Measurements from ENCODE around the gene SYNPO2.

DNA sequence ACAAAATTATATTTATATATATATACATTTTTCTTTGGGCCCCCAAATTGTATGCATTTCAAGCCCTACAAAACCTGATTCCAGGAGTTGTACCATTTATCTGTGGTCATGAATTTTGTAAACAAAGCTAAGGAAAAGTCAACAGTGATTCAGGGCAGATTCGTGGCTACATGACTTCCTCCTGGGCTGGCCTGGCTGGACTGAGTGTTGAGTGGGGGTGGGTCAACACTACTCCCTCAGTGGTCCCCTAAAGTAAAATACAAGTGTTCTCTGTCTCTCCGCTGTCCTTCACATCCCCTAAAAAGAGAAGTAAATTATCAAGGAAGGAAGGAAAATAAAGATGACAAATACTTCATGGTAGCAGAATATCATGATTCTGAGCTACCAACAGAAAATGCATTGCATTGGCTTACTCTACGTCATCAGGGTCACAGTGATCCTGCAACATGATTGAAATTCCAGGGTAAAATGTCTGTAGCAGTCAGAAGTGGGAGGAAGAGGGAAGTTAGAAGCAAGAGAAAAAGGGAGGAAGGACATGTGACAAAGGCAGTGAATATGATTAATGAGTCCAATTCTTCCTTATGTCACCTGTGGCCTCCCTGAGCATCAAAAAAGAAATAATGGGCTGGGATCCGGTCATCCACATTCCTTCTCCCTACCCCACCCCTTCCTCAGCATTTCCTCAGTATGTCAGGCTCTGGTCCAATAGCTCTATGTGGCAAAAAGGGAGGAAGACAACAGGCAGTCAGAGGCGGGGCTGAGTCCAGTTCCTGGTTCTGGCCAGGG lies 204.6 kb downstream of the SYNPO2 start:
- TF ChIP-seq, protein P1, sequence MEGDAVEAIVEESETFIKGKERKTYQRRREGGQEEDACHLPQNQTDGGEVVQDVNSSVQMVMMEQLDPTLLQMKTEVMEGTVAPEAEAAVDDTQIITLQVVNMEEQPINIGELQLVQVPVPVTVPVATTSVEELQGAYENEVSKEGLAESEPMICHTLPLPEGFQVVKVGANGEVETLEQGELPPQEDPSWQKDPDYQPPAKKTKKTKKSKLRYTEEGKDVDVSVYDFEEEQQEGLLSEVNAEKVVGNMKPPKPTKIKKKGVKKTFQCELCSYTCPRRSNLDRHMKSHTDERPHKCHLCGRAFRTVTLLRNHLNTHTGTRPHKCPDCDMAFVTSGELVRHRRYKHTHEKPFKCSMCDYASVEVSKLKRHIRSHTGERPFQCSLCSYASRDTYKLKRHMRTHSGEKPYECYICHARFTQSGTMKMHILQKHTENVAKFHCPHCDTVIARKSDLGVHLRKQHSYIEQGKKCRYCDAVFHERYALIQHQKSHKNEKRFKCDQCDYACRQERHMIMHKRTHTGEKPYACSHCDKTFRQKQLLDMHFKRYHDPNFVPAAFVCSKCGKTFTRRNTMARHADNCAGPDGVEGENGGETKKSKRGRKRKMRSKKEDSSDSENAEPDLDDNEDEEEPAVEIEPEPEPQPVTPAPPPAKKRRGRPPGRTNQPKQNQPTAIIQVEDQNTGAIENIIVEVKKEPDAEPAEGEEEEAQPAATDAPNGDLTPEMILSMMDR (IDR thresholded peaks at IDR 0.05): no peak
- TF ChIP-seq, protein P2, sequence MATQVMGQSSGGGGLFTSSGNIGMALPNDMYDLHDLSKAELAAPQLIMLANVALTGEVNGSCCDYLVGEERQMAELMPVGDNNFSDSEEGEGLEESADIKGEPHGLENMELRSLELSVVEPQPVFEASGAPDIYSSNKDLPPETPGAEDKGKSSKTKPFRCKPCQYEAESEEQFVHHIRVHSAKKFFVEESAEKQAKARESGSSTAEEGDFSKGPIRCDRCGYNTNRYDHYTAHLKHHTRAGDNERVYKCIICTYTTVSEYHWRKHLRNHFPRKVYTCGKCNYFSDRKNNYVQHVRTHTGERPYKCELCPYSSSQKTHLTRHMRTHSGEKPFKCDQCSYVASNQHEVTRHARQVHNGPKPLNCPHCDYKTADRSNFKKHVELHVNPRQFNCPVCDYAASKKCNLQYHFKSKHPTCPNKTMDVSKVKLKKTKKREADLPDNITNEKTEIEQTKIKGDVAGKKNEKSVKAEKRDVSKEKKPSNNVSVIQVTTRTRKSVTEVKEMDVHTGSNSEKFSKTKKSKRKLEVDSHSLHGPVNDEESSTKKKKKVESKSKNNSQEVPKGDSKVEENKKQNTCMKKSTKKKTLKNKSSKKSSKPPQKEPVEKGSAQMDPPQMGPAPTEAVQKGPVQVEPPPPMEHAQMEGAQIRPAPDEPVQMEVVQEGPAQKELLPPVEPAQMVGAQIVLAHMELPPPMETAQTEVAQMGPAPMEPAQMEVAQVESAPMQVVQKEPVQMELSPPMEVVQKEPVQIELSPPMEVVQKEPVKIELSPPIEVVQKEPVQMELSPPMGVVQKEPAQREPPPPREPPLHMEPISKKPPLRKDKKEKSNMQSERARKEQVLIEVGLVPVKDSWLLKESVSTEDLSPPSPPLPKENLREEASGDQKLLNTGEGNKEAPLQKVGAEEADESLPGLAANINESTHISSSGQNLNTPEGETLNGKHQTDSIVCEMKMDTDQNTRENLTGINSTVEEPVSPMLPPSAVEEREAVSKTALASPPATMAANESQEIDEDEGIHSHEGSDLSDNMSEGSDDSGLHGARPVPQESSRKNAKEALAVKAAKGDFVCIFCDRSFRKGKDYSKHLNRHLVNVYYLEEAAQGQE (IDR thresholded peaks at IDR 0.05; ENCODE audit: insufficient read depth in 1 of 2, low read depth in 2 of 2, low read length in 1 of 2): no peak
